ENCODE data around the gene SMIM38. TPM values are rescaled to one million over a fixed set of nuclear protein-coding genes. Genes with fewer than 3 reads are reported as not detected.

The SMIM38 gene
- total and polyA plus RNA-seq, 2 experiments from 2014 or later = 0.38 TPM; not detected in 1

DNA sequence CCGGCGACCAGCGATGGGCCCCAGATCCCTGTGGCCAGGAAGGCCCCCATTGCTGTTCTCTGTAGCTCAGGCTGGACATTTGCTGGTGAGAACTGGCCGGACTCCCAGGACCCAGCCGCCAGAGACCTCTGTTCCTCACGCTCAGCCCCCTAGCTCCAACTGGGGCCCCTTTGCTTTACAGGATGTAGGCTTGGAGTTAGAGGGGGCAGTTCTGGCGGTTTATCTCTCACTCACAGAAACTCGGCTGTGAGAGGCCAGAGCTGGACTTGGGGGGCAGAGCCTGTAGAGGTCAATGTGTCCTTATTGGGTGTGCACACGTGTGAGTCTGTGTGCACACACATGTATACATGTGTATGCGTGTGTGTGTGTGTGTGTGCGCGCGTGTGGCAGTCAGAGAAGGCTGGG is 502 bp downstream of the SMIM38 start:
- ATAC-seq = no peak
- H3K27ac Mint-ChIP-seq = no peak overlapping the region
- H3K79me2 ChIP-seq (replicated peaks; ENCODE audit: insufficient read depth) = no peaks in the 10 kb centered on the region
- H3K4me1 Mint-ChIP-seq = peaks cover 20% of the 10 kb centered on the region
- no peak overlapping the region for H3K4me2 ChIP-seq
- peaks cover 17% of the 10 kb centered on the region for H3K27me3 Mint-ChIP-seq (ENCODE audit: insufficient read depth, low read depth, poor library complexity)
- H3K4me3 ChIP-seq = no peak overlapping the region
- H3K36me3 ChIP-seq (ENCODE audit: insufficient read depth) = no peaks in the 10 kb centered on the region
- TF ChIP-seq ZNF462 (CRISPR knock-in tag; IDR thresholded peaks at IDR 0.05) = no peak
- TF ChIP-seq ZNF331 (CRISPR knock-in tag; IDR thresholded peaks at IDR 0.05; ENCODE audit: low read depth) = no peak
- H3K9me3 Mint-ChIP-seq = no peaks in the 10 kb centered on the region
- H3K4me3 Mint-ChIP-seq = no peak overlapping the region
- no peak for DNase-seq (ENCODE audit: low spot score)
- no peaks in the 10 kb centered on the region for H3K27me3 ChIP-seq (ENCODE audit: insufficient read depth)
- H3K36me3 Mint-ChIP-seq (ENCODE audit: low read depth) = no peaks in the 10 kb centered on the region
- H3F3A ChIP-seq (replicated peaks; ENCODE audit: low read depth) = no peaks in the 10 kb centered on the region
- peaks cover 17% of the 10 kb centered on the region for H3K4me1 ChIP-seq (ENCODE audit: insufficient read depth)
- H3K27ac ChIP-seq (ENCODE audit: low read depth) = no peak overlapping the region
- no peaks in the 10 kb centered on the region for H4K20me1 ChIP-seq (replicated peaks; ENCODE audit: insufficient read depth)
- H3K9me2 ChIP-seq (ENCODE audit: insufficient read depth) = no peaks in the 10 kb centered on the region
- H2AFZ ChIP-seq = no peak overlapping the region

GRCh38 chr11:69156673-69157155 is 979 bp downstream of the SMIM38 start:
- H3K4me1 ChIP-seq (ENCODE audit: insufficient read depth) = peaks cover 17% of the 10 kb centered on the region
- no peaks in the 10 kb centered on the region for H3K27me3 ChIP-seq (ENCODE audit: insufficient read depth)
- no peak overlapping the region for H3K4me2 ChIP-seq
- ATAC-seq (no peak; the same call in 2 of the 3 replicates), DNase-seq (ENCODE audit: low spot score) (no peak)
- H3K27ac ChIP-seq (ENCODE audit: low read depth) = no peak overlapping the region
- no peaks in the 10 kb centered on the region for H3F3A ChIP-seq (replicated peaks; ENCODE audit: low read depth)
- H3K4me1 Mint-ChIP-seq = peaks cover 19% of the 10 kb centered on the region
- H4K20me1 ChIP-seq (replicated peaks; ENCODE audit: insufficient read depth) = no peaks in the 10 kb centered on the region
- H3K36me3 Mint-ChIP-seq (ENCODE audit: low read depth) = no peaks in the 10 kb centered on the region
- H3K27ac Mint-ChIP-seq = no peak overlapping the region
- H3K27me3 Mint-ChIP-seq (ENCODE audit: insufficient read depth, low read depth, poor library complexity) = peaks cover 17% of the 10 kb centered on the region
- no peaks in the 10 kb centered on the region for H3K79me2 ChIP-seq (replicated peaks; ENCODE audit: insufficient read depth)
- 0 out of 2 replicates have a peak overlapping the region, but pooled peaks have one; percentile 38 for H2AFZ ChIP-seq
- no peaks in the 10 kb centered on the region for H3K9me3 Mint-ChIP-seq
- no peak overlapping the region for H3K4me3 Mint-ChIP-seq
- no peaks in the 10 kb centered on the region for H3K36me3 ChIP-seq (ENCODE audit: insufficient read depth)
- no peaks in the 10 kb centered on the region for H3K9me2 ChIP-seq (ENCODE audit: insufficient read depth)
- no peak overlapping the region for H3K4me3 ChIP-seq
- no peak for TF ChIP-seq EZH2phosphoT487 (IDR thresholded peaks at IDR 0.05; ENCODE audit: unreplicated experiment)
- no peak for TF ChIP-seq JUNB (IDR thresholded peaks at IDR 0.05; ENCODE audit: unreplicated experiment)
- no peak for TF ChIP-seq ZNF462 (CRISPR knock-in tag; IDR thresholded peaks at IDR 0.05)
- no peak for TF ChIP-seq ETS1 (IDR thresholded peaks at IDR 0.05)

Measured in GM23338 (cell line).